Cerebellar cortex (tissue), 1 donor: ENCODE results near the gene ANKK1.

ENCODE experiments used
- DNase-seq: peaks from one replicate; pipeline ENCODE4 v3.0.0-alpha.2; 2015; ENCODE audit warnings: low spot score

The ANKK1 gene

DNA sequence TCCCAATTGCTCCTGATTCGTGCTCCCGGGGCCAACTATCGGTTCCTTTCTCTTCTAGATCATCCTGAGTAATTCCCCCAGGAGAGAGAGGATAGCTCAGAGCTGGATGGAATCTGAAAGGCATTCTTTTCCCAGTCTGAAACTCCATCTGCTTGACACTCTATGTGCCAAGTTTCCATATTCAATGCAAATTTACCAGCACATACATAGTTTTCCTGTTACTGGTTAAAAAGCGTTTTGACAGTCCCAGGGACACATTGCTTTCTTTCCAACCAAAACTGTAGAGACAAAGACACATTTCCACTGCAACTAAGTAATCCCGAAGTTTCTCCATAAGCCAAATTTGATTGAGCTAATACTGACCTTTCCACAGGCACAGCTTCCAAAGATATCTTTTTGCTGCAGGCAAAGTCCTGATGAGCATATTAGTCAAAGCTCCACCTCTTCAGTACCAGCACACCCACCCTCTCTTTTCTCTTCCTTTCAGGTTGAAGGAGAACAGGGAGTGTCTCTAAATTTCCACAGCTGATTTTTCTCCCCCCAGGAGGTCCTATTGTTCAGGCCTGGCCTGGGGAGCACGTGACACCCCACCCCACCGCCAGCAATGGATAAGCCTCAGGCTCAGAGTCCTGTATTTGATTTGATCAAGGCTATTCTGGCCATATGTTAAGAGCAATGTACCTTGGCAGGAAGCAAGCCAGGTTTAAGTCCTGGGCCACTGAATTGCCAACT, 9.7 kb upstream of the ANKK1 start:
- no peak for DNase-seq

DNA sequence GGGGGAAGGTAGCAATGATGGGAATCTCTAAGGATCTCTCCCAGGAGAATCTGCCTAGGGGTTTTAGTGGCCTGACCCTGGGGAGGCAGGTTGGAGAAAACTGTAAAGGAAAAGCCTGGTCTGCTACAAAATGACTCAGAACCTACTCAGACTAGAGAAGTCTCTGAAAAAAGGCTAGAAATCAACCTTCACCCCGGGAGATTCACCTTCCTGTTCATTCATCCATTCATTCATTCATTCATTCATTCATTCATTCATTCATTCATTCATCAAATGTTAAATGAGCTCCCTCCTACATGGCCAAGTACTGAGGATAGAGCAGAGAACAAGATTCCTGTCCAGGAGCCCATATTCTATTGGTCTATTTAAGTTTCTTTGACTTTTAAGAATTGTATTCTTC, 8.9 kb upstream of the ANKK1 start:
- no peak for DNase-seq

DNA sequence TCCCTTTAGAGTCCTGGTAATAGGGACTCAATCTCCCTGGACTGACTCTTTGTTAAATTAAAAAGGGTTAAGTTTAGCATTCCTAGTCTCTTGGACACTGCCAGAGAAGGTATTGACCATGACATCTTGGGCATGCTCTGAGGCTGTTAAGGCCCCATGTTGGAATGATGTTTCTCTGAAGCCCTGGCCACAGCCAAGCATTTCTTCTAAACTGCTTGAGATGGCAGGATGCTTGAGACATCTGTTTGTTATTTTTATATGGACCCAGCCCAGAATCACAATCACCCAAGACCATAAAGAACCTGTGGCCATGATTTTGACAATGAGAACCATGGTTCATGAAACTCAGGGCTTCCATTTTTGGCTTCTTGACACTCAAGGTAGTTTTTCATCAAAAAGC, 5.5 kb upstream of the ANKK1 start:
- no peak for DNase-seq

DNA sequence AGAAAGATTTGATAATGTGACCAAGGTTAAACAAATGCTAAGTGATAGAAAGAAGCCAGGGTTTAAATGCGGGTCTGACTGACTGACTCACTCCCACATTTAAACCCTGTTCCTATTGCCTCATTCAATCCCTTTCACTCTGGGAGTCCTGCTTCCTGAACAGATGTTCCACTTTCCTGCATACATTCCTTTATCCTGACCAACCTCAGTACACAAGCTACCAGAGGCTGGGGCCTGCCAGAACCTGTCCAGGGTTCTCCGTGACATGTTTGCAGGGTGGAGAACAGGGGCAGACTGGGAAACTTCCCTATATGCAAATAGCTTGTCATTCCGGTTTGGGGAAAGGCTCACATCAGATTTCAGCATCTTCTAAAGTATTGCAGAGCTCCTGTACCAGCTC, 3.0 kb upstream of the ANKK1 start:
- no peak for DNase-seq

DNA sequence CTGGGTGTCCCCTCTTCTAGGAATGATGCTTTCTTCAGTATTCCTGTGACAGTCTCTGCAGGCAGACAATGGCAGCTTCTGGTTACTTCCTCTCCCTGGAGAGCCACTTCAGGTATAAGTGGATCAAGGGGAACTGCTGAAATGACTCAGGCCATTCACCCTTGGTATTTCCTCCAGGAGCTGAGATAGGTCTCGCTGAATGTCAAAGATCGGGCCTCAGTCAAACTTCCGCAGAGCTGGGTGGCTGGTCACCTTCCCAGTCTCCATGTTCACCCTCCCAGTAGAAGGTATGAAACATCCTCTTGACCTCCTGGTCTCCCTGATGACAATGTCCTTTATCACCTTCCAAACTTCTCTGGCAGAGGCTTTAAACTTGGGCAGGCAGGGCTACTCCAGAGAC, 1.8 kb upstream of the ANKK1 start:
- no peak for DNase-seq

DNA sequence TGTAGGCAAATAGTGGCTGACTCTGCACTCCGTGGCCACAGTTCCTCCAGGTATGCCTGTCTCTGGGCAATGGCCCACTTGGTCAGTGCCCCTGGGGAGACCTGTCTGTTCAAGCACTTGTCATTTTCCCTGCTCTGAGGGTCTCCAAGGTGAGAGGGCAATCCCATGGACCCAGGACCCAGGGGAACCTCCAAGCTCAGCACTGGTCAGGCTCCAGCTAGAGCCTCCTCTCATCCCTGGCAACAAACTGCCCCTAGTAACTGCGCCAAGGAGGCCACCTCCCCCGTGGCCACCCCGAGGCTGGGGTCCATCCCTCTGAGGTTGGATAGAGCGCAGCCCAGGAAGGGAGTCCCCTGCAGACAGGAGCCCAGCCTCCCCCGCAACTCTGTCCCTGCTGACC, 713 bp upstream of the ANKK1 start:
- no peak for DNase-seq

DNA sequence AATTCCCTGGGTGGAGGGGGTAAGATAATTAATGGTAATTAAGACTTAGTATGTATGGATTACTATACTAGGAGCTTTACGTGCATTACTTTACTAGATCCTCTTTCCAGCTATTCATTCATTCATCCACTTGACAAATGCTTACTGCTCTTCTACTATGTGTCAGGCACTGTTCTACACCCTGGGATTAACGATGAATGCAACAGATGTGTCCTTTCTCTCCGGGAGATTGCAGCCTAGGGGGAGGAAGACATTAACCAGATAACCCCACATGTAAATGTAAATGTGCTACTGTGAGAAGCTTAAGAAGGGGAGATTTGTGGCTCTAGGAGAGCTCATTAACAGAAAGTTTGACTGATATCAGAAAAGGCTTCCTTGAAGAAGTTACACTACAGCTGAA, 1.7 kb downstream of the ANKK1 start:
- DNase-seq: no peak

DNA sequence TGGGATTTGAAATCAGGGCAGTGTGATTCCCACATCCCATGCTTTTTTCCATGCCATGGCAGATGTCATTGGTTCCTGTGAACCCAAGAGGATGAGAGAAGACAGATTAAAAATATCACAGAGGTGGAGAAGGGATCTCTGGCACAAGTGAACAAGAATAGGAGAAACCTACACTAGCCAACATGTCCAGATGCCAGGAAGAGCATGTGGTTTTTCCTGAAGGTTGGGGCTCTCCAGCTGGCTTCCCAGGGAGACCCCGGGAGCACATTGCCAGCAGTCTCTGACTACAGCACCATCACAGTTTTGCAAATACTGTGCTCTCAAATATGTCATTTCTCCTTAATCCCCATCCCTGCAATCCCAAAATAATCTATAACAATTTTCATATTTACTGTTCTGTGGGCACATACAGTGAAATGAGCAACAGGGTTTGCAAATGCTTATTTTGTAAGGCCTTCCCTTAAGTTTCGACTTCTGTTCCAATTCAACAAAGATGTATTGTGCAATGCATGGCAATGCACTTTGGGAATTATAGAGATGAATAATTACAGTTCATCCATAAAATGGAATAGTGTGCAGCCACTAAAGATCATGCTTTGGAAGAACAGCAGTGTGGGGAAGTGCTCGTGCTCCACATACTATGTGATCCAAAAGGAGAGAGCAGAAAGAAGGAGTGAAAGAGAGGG, 4.8 kb downstream of the ANKK1 start:
- peak; percentile 14 for DNase-seq

DNA sequence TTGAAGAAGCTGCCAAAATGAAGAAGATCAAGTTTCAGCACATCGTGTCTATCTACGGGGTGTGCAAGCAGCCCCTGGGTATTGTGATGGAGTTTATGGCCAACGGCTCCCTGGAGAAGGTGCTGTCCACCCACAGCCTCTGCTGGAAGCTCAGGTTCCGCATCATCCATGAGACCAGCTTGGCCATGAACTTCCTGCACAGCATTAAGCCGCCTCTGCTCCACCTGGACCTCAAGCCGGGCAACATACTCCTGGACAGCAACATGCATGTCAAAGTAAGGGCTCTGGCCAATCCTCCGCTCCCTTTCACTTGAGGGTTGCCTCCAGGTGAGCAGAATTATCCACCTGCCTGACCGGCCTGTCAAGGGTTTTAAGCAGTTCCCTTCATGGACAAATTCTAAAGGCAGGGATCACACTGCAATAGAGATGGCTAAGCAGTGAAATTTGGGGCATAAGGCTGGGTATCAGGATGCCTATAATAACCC, 6.0 kb downstream of the ANKK1 start:
- DNase-seq: no peak

DNA sequence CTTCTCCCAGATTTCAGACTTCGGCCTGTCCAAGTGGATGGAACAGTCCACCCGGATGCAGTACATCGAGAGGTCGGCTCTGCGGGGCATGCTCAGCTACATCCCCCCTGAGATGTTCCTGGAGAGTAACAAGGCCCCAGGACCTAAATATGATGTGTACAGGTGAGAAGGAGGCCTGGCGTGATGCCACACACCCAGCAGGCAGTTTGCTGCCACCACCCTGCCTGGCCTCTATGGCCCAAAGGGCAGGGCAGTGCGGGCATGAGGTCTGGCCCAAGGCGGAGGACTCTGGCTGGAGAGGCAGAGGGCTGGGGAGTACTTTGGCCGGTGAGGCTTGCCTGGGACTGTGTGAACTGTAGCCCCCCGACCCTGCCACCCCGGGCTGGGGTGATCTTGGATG, 7.3 kb downstream of the ANKK1 start:
- DNase-seq: no peak

DNA sequence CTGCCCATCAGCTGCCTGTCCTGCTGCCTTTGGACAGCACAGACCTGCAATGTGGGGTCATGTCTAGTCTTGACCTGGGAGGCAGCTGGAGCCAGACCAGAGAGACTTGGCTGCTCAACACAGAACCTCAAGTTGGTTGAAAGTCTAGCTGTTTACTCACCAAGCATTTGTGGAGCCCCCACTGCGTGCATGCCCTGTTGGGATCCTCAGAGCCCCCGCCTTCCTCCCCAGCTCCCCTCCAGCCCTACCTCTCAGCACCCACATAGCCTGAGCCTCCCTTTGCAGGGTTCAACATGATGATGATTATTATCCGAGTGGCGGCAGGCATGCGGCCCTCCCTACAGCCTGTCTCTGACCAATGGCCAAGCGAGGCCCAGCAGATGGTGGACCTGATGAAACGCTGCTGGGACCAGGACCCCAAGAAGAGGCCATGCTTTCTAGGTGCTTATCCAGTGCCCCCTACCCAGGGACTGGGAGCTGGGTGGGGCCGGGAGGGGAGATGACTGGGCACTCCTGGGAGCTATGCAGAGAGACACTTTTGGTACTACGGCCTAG, 8.3 kb downstream of the ANKK1 start:
- DNase-seq: no peak

DNA sequence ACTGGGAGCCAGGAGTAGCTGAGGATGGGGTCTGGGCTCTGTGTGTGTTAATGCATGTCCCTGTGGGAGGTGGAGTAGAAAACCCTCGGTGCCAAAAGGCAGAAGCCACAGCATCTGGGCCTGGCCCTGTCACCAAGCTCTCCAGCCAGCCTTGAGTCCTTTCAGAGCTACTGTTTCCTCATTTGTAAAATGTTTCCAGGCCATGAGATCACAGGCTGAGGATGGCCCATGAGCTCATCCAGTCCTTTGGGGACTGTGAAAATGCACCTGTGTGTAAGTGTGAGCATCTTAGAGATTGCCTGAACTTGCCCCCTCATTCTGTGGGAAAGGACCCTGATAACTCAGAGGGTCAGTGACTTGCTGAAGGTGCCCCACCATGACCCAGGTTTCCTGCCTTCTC, 9.1 kb downstream of the ANKK1 start:
- no peak for DNase-seq

DNA sequence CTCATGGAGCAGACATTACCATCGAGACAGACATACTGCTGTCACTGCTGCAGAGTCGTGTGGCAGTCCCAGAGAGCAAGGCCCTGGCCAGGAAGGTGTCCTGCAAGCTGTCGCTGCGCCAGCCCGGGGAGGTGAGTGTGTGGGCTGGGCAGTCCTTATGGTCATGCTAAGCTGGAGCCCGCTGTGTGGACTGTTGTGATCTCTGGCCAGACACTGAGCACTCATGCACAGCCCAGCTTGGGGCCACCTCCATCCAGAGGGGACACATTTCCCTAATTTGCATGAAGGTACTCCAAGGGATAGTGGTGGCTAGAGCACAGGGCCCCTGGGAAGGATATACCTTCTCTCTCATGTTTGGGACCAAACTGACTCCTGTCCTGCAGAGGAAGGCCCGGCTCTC, 9.6 kb downstream of the ANKK1 start:
- DNase-seq: peak; percentile 25

DNA sequence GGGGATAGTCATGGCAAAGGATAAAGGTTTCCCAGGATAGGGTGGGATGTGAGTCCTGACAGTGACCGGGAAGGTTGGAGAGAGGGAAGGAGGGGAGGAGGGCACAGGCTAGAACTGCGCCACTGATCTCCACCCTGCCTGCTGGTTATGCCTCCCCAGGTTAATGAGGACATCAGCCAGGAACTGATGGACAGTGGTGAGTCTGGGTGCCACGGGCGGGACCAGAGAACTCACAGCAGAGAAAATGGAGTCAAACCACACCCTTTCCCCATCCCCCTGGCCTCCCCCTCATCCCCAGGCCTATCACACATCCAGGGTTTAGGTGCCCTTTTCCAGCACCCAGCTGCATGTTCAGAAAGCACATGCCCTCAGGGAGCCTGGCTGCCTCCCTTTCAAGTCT, 10.2 kb downstream of the ANKK1 start:
- DNase-seq: no peak

DNA sequence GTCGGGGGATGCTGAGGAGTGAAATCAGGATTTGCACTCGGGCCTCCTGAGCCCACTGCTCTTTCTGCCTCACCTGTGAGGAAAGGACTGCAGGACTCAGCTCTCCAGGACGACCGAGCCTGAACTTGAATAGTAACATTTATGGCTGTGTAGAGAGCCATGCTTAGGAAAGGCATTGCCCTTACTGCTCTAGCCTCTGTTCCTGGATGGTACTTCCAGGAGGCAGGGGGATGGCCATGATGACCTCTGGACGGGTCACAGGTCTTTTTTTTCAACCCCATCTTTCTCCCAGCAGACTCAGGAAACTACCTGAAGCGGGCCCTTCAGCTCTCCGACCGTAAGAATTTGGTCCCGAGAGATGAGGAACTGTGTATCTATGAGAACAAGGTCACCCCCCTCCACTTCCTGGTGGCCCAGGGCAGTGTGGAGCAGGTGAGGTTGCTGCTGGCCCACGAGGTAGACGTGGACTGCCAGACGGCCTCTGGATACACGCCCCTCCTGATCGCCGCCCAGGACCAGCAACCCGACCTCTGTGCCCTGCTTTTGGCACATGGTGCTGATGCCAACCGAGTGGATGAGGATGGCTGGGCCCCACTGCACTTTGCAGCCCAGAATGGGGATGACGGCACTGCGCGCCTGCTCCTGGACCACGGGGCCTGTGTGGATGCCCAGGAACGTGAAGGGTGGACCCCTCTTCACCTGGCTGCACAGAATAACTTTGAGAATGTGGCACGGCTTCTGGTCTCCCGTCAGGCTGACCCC, 11.3 kb downstream of the ANKK1 start:
- DNase-seq: no peak

DNA sequence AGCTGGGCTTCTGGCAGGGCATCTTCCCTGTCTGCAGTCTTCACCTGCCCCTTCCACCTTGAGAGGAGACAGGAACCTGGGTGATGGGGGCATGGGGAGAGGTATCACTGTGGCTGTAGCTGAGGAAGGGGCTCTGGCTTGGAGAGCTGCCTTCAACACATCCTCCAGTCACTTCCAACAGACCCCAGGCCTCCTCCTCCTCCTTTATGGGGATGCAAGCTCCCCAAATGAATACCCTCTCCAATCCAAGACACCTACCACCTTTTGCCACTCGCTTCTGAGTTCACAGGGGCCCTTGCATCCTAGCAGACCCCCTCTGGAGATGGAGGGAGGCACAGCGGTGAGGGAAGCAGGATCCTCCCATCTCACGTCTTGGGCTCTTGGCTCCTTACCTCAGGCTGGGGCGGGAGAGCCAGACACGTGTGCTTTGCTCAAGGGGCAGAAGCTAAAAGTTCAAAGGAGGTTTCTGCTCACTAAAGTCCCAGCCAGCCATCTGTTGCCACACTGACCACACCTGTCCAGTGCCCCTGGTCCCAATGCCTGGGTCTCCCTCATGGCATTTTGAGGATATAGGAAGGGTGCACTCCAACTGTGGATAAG, 13.2 kb downstream of the ANKK1 start:
- no peak for DNase-seq

DNA sequence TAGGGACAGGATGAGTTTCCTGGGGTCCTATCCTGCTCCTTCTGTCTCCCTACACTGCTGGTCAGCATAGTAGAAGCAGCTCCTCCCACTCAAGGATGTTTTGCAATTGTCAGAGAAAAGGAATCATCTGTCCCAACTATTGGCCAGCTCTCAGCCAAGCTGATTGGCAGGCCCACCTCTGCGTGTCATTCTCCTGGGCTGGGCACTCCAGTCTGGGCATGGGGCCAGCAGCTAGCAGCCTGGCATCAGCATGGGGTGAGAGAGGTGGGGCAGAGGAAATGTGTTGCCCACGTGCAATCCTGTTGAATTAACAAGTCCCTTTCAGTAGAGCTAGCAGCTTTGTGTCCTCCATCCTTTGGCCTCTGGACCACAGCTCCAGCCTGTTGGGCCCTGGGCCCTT, 14.1 kb downstream of the ANKK1 start:
- peak; percentile 91 for DNase-seq

DNA sequence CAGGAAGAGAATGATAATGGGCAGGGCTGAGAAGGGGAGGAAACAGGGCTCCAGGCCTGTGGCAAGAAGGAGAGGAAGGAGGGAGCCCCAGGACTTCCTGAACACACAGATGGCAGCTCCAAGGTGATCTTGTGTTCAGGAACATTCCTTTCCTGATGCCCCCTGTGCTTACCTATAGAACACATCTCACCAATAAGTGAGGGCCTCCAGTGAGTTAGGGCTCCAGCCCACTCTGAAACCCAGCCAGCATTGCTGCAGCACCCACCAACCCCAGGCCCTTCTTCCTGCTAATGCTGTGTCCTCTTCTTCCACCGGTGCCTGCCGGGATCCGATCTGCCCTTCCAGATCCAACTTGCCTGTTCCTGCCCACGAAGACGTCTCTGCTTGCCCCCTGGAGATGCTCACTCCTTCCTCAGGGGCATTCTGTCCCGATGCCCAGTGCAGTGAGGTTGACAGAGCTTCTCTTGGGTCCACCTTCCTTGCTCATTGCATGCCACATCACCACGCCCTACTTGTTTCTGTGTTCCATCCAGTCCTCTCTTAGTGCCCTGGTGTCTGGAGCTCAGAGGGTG, 17.4 kb downstream of the ANKK1 start:
- peak; percentile 3 for DNase-seq

DNA sequence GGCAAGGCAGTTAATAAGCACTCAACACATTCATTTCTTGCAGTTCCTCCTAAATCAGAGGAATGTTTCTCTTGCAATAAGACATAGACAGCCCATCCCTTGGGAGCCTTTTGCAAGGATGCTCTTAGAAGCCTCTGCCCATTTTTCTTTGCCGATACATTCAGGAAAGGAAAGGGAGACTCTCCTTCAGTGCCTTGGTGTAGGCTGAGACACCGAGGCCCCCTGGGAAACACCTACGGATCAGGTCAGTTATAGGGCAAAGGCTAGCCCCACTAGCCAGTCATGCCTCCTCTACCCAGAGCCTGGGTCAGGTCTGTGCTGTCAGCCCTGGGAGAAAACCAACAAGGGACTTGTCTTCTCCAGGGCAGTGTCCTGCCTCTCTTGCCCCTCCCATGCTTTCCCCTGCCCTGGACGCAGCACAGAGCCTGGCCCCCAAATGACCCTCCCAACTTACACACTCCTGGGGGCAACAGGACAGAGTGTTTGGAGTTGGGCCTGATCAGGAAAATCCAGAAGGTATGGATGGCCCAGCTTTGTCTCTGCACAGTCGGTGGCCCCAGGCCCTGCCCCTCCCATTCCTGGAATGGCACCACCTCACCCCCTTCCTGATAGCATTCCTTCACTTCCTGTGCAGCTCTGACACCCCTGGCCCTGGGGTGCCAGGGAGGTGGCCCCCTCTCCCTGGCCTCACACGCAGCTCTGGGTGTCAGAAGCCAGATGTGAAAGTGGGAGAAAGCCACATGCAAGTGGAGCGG, 18.3 kb downstream of the ANKK1 start:
- no peak for DNase-seq

DNA sequence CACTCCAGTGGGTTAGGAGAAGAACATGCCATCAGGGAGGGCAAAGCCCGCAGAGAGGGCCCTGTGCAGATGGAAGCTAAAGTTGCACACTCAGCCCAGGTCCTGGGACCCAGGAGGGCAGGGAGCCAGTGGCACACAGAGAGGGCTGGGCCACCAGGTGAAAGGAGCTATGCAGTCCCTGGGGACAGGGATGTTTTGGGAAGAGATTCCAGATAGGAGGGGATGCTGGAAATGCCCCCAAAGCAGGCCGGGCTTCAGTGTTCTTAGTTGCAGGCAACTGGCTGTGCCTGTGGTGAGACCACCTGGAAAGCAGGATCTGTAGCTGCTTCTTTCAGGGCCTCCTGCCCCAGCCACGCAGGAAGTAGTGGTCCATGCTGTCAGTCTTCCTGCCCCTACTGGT, 19.6 kb downstream of the ANKK1 start:
- no peak for DNase-seq

DNA sequence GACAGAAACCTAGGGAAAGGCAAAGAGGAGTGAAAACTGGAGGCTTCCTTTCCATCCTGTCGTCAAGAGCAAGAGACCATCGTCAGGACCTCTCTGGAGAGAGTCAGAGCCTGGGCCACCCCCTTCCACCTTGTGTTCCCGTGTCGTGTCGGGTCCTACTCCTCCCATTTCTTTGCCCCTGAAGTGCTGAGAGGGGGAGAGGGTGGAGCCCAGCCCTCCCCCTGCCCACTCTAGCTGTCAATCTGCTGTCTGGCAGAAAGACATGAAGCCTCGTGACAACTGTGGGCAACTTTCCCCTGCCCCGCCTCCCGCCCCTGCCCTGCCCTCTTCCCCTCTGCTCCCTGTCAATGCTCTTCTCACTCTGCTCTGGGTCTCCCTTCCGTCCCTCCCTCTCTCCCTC, 20.6 kb downstream of the ANKK1 start:
- no peak for DNase-seq
